Progenitor cell of endocrine pancreas (in vitro differentiated cells): Measurements from ENCODE around the gene FAM193A. TPM values are rescaled to one million over a fixed set of nuclear protein-coding genes. Genes with fewer than 3 reads are reported as not detected.

Source experiments
- DNase-seq: peaks from one replicate; pipeline ENCODE4 v3.0.0; 2021; ENCODE audit warnings: low spot score; ENCODE audit not compliant: unreplicated experiment
- H3K27ac Mint-ChIP-seq: 2 replicates; pipeline ENCODE4 v1.8.0; 2021; ENCODE audit warnings: mild to moderate bottlenecking, moderate library complexity, mixed read lengths
- H3K27me3 Mint-ChIP-seq: 2 replicates; pipeline ENCODE4 v1.8.0; 2021; ENCODE audit warnings: mixed read lengths
- H3K36me3 Mint-ChIP-seq: 2 replicates; pipeline ENCODE4 v1.8.0; 2022; ENCODE audit warnings: mixed read lengths; ENCODE audit not compliant: insufficient read depth
- H3K4me1 Mint-ChIP-seq: 2 replicates; pipeline ENCODE4 v1.8.0; 2021; ENCODE audit warnings: low read depth, mixed read lengths
- H3K4me3 Mint-ChIP-seq: 2 replicates; pipeline ENCODE4 v1.8.0; 2021; ENCODE audit warnings: low read depth, mild to moderate bottlenecking, moderate library complexity, mixed read lengths
- H3K9me3 Mint-ChIP-seq: 2 replicates; pipeline ENCODE4 v1.8.0; 2021; ENCODE audit warnings: low read depth, mixed read lengths
- CTCF ChIP-seq: fragments of 200-600 bp; sonication (generic); IDR thresholded peaks from one replicate; pipeline ENCODE4 v1.5.0; 2021; ENCODE audit warnings: antibody characterized with exemption, mild to moderate bottlenecking; ENCODE audit not compliant: unreplicated experiment
- total RNA-seq: library from RNA; stranded (reverse); gene quantifications from 2 replicates; pipeline ENCODE4 v1.2.1, GENCODE V29; 2021

FAM193A gene
- total RNA-seq, 1 donor from 2014 or later, result 53.4 TPM

- no peak for DNase-seq
- TF ChIP-seq CTCF, result no peak
- no peaks in the 10 kb centered on the region for H3K27me3 Mint-ChIP-seq
- no peaks in the 10 kb centered on the region for H3K9me3 Mint-ChIP-seq
- peaks cover 13% of the 10 kb centered on the region for H3K36me3 Mint-ChIP-seq
- H3K27ac Mint-ChIP-seq, result no peak overlapping the region
- no peak overlapping the region for H3K4me3 Mint-ChIP-seq
- peaks cover 3% of the 10 kb centered on the region for H3K4me1 Mint-ChIP-seq
Measured at GRCh38 chr4:2744576-2745270, 208.3 kb downstream of the FAM193A start.

GRCh38 chr4:2745516-2745915, 209.1 kb downstream of the FAM193A start:
- Mint-ChIP-seq H3K4me1 (peaks cover 3% of the 10 kb centered on the region), H3K36me3 (peaks cover 13% of the 10 kb centered on the region), H3K27me3 (no peaks in the 10 kb centered on the region), H3K4me3 (no peak overlapping the region), H3K9me3 (no peaks in the 10 kb centered on the region), H3K27ac (no peak overlapping the region)
- TF ChIP-seq CTCF, result no peak
- no peak for DNase-seq

- no peak overlapping the region for H3K27ac Mint-ChIP-seq
Measured at GRCh38 chr4:2745981-2746806, 209.7 kb downstream of the FAM193A start.

GRCh38 chr4:2746891-2747695, 210.6 kb downstream of the FAM193A start:
- Mint-ChIP-seq H3K36me3 (peaks cover 9% of the 10 kb centered on the region), H3K27me3 (no peaks in the 10 kb centered on the region), H3K4me3 (no peak overlapping the region), H3K4me1 (no peaks in the 10 kb centered on the region), H3K27ac (no peak overlapping the region), H3K9me3 (no peaks in the 10 kb centered on the region)
- DNase-seq, result no peak
- TF ChIP-seq CTCF, result no peak

More at GRCh38 chr4:2745981-2746806, 209.7 kb downstream of the FAM193A start:
- H3K27me3 Mint-ChIP-seq, result no peaks in the 10 kb centered on the region
- H3K9me3 Mint-ChIP-seq, result no peaks in the 10 kb centered on the region
- no peak for TF ChIP-seq CTCF
- no peak overlapping the region for H3K4me3 Mint-ChIP-seq
- peaks cover 10% of the 10 kb centered on the region for H3K36me3 Mint-ChIP-seq
- no peaks in the 10 kb centered on the region for H3K4me1 Mint-ChIP-seq
- DNase-seq, result no peak
